Neural progenitor cell (in vitro differentiated cells): ENCODE data around the gene BCAS3.

Experiments
- EZH2 ChIP-seq: fragments of 200-600 bp; sonication (generic); IDR thresholded peaks from 2 replicates; pipeline ENCODE4 v1.6.1; 2017; ENCODE audit warnings: antibody characterized with exemption, mild to moderate bottlenecking, moderate library complexity
- EZH2phosphoT487 ChIP-seq: fragments of 200-600 bp; sonication (generic); IDR thresholded peaks from 2 replicates; pipeline ENCODE4 v1.6.1; 2017; ENCODE audit warnings: antibody characterized with exemption
- TF ChIP-seq, protein P1 (sequence below): fragments of 200-600 bp; sonication (generic); IDR thresholded peaks from 2 replicates; pipeline ENCODE4 v1.5.1; 2017; ENCODE audit warnings: antibody characterized with exemption, mild to moderate bottlenecking

DNA sequence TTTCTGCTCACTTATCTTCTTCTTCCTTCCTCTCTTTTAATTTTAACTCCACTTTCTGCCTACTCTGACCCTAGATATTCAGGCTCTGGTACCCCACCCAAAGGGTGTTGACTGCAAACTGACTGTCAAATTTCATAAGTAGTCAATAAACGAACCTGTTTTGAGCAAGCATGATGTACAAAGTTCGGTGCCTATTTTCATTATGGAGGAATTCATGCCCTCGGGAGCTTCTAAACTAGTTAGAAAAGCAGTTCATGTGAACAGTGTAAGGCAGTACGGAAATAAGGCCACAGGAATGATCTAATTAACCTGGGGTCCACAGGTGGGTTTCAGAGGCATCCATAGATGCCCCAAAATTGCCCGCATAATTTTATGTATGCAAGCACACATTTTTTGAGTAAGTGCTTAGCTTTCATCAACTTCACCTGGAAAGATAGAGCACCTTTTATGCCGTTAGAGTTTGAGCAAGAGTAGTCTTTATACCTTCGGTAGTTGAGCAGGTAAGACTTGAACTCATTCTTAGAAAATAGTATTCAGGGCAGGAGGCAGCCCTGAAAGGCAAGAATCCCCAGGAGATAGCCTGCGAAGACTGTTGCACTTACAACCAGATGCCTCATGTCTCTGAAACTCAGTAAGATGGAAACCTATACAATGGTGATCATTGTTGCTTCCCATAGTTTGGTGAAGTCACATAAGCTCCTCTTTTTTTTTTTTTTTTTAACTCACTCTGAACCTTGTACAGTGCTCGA, 685.4 kb downstream of the BCAS3 start:
- TF ChIP-seq, protein P1, sequence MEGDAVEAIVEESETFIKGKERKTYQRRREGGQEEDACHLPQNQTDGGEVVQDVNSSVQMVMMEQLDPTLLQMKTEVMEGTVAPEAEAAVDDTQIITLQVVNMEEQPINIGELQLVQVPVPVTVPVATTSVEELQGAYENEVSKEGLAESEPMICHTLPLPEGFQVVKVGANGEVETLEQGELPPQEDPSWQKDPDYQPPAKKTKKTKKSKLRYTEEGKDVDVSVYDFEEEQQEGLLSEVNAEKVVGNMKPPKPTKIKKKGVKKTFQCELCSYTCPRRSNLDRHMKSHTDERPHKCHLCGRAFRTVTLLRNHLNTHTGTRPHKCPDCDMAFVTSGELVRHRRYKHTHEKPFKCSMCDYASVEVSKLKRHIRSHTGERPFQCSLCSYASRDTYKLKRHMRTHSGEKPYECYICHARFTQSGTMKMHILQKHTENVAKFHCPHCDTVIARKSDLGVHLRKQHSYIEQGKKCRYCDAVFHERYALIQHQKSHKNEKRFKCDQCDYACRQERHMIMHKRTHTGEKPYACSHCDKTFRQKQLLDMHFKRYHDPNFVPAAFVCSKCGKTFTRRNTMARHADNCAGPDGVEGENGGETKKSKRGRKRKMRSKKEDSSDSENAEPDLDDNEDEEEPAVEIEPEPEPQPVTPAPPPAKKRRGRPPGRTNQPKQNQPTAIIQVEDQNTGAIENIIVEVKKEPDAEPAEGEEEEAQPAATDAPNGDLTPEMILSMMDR, result no peak
- TF ChIP-seq EZH2 (no peak), EZH2phosphoT487 (no peak)
